NB4 (cell line): ENCODE results near the gene AIP.

Experiments used
- CTCF ChIP-seq: IDR thresholded peaks from one replicate; pipeline ENCODE4 v1.5.1; 2012; ENCODE audit warnings: low read depth, low read length
- MYC ChIP-seq: IDR thresholded peaks from 2 replicates; pipeline ENCODE4 v1.6.1; 2011; ENCODE audit warnings: low read depth, low read length
- POLR2A ChIP-seq: IDR thresholded peaks from 2 replicates; pipeline ENCODE4 v1.6.1; 2011; ENCODE audit warnings: mild to moderate bottlenecking; ENCODE audit not compliant: insufficient read length; ENCODE audit errors: extremely low read depth

- TF ChIP-seq CTCF, result no peak
- TF ChIP-seq MYC, result no peak
- TF ChIP-seq POLR2A, result no peak
Measured at GRCh38 chr11:67455054-67455453, 27.8 kb upstream of the AIP start, which contains the start of gene CABP4.
